Measurements from ENCODE around the gene EVI2A.

- no peak for TF ChIP-seq EZH2 (IDR thresholded peaks at IDR 0.05)
- TF ChIP-seq POLR2AphosphoS5 (IDR thresholded peaks at IDR 0.05; ENCODE audit: borderline replicate concordance, low read depth, low read length): no peak
- no peak for TF ChIP-seq FOXP2 (optimal IDR thresholded peaks at IDR 0.05; ENCODE audit: control extremely low read depth, extremely low read length, insufficient read depth)
Measured at GRCh38 chr17:31310886-31311285, 10.5 kb downstream of the EVI2A start.
